Measurements from ENCODE around the gene ADAP1. TPM values are rescaled to one million over a fixed set of nuclear protein-coding genes. Genes with fewer than 3 reads are reported as not detected.

The ADAP1 gene
- polyA plus RNA-seq, 1 donor (not counting 4 experiments of a cell fraction or from before 2014, with no cell fraction given), result 4.3 TPM

- Histone ChIP-seq H3K79me2 (ENCODE audit: control insufficient read depth, insufficient read depth, low read length) (no peaks in the 10 kb centered on the region), H2AFZ (ENCODE audit: control insufficient read depth, low read length) (no peak overlapping the region), H4K20me1 (ENCODE audit: control insufficient read depth, extremely low read depth, insufficient read depth, low read length) (no peaks in the 10 kb centered on the region), H3K27ac (ENCODE audit: control insufficient read depth, insufficient read depth, low read length) (no peak overlapping the region), H3K4me1 (ENCODE audit: control insufficient read depth, extremely low read depth, insufficient read depth, low read length) (peaks cover 21% of the 10 kb centered on the region), H3K36me3 (ENCODE audit: control insufficient read depth in 2 of 2, extremely low read depth in 1 of 2, insufficient read depth in 2 of 2, low read length in 2 of 2) (no peaks in the 10 kb centered on the region), H3K9ac (ENCODE audit: control insufficient read depth, extremely low read depth, insufficient read depth, low read length) (no peak overlapping the region), H3K4me3 (ENCODE audit: control insufficient read depth in 2 of 3, extremely low read depth in 1 of 3, insufficient read depth in 2 of 3, low read depth in 1 of 3, low read length in 3 of 3) (no peak overlapping the region), H3K9me3 (ENCODE audit: control insufficient read depth, low read depth, low read length) (no peaks in the 10 kb centered on the region), H3K9me1 (ENCODE audit: control insufficient read depth, extremely low read depth, insufficient read depth, low read length) (no peaks in the 10 kb centered on the region), H3K27me3 (ENCODE audit: control insufficient read depth, extremely low read depth, insufficient read depth, low read length) (peaks cover 10% of the 10 kb centered on the region), H3K4me2 (ENCODE audit: control insufficient read depth, extremely low read depth, insufficient read depth, low read depth, low read length) (no peak overlapping the region)
- dilution Hi-C loops (cut with MboI; ENCODE audit: extremely low pct_ligation_motif_present, low sequenced_read_pairs), result no loop called here
- DNase-seq (ENCODE audit: low read depth, low spot score) (no peak), FAIRE-seq (no peak)
- TF ChIP-seq, protein P1, sequence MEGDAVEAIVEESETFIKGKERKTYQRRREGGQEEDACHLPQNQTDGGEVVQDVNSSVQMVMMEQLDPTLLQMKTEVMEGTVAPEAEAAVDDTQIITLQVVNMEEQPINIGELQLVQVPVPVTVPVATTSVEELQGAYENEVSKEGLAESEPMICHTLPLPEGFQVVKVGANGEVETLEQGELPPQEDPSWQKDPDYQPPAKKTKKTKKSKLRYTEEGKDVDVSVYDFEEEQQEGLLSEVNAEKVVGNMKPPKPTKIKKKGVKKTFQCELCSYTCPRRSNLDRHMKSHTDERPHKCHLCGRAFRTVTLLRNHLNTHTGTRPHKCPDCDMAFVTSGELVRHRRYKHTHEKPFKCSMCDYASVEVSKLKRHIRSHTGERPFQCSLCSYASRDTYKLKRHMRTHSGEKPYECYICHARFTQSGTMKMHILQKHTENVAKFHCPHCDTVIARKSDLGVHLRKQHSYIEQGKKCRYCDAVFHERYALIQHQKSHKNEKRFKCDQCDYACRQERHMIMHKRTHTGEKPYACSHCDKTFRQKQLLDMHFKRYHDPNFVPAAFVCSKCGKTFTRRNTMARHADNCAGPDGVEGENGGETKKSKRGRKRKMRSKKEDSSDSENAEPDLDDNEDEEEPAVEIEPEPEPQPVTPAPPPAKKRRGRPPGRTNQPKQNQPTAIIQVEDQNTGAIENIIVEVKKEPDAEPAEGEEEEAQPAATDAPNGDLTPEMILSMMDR (optimal IDR thresholded peaks at IDR 0.05 in 1 of 3, IDR thresholded peaks at IDR 0.05 in 1 of 3, conservative IDR thresholded peaks at IDR 0.05 in 1 of 3; ENCODE audit: extremely low read depth in 1 of 3, insufficient read depth in 2 of 3, low read length in 3 of 3), result no peak
- TF ChIP-seq EZH2 (IDR thresholded peaks at IDR 0.05; ENCODE audit: low read length), result no peak
These were observed 35.4 kb downstream of the ADAP1 start for GRCh38 chr7:919114-919442.

DNA sequence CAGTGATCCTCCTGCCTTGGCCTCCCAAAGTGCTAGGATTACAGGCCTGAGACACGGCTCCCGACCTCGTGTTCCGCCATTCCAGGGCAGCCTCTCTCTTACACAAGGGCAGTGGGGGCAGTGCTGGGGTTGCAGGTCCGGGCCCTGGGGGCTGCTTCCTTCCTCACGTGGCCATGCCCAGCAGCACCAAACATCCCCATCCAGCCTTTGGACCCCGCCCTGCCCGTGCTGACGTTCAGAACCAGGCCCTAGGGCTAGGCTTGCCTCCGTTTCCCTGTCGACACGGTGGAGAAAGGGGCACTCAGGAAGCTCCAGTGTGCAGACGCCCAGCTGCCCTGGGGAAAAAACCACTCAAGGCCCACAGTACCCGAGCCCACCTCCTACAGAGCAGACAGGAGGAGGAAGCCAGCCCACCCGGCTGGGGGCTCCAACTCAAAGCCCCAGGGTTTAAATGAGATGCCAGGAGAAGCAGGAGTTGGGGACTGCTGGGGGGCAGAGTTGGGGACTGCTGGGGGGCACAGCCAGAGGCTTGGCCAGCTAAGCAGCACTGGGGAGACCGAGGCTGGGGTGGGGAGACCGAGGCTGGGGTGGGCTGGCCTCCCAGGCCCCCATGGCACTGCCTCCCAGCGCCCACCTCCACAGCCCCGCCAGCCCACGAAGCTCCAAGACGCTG lies 35.9 kb downstream of the ADAP1 start:
- TF ChIP-seq, protein P1 (optimal IDR thresholded peaks at IDR 0.05 in 1 of 3, IDR thresholded peaks at IDR 0.05 in 1 of 3, conservative IDR thresholded peaks at IDR 0.05 in 1 of 3; ENCODE audit: extremely low read depth in 1 of 3, insufficient read depth in 2 of 3, low read length in 3 of 3), result no peak
- TF ChIP-seq EZH2 (IDR thresholded peaks at IDR 0.05; ENCODE audit: low read length), result no peak
- H3K4me3 ChIP-seq (ENCODE audit: control insufficient read depth in 2 of 3, extremely low read depth in 1 of 3, insufficient read depth in 2 of 3, low read depth in 1 of 3, low read length in 3 of 3), result no peak overlapping the region
- peaks cover 10% of the 10 kb centered on the region for H3K27me3 ChIP-seq (ENCODE audit: control insufficient read depth, extremely low read depth, insufficient read depth, low read length)
- H3K9me3 ChIP-seq (ENCODE audit: control insufficient read depth, low read depth, low read length), result no peaks in the 10 kb centered on the region
- no peaks in the 10 kb centered on the region for H3K79me2 ChIP-seq (ENCODE audit: control insufficient read depth, insufficient read depth, low read length)
- no peak overlapping the region for H3K27ac ChIP-seq (ENCODE audit: control insufficient read depth, insufficient read depth, low read length)
- peaks cover 25% of the 10 kb centered on the region for H3K4me1 ChIP-seq (ENCODE audit: control insufficient read depth, extremely low read depth, insufficient read depth, low read length)
- no peak overlapping the region for H2AFZ ChIP-seq (ENCODE audit: control insufficient read depth, low read length)
- DNase-seq (ENCODE audit: low read depth, low spot score) (no peak), FAIRE-seq (no peak)
- H3K9ac ChIP-seq (ENCODE audit: control insufficient read depth, extremely low read depth, insufficient read depth, low read length), result no peak overlapping the region
- H4K20me1 ChIP-seq (ENCODE audit: control insufficient read depth, extremely low read depth, insufficient read depth, low read length), result no peaks in the 10 kb centered on the region
- dilution Hi-C loops (cut with MboI; ENCODE audit: extremely low pct_ligation_motif_present, low sequenced_read_pairs), result no loop called here
- H3K36me3 ChIP-seq (ENCODE audit: control insufficient read depth in 2 of 2, extremely low read depth in 1 of 2, insufficient read depth in 2 of 2, low read length in 2 of 2), result no peaks in the 10 kb centered on the region
- no peak overlapping the region for H3K4me2 ChIP-seq (ENCODE audit: control insufficient read depth, extremely low read depth, insufficient read depth, low read depth, low read length)
- H3K9me1 ChIP-seq (ENCODE audit: control insufficient read depth, extremely low read depth, insufficient read depth, low read length), result no peaks in the 10 kb centered on the region

Measured in keratinocyte (primary cell).